AG08396 (cell line): ENCODE measurements around the gene NBPF3.

Experiments
- DNase-seq: peaks from one replicate; pipeline ENCODE4 v3.0.0; 2012; ENCODE audit warnings: low spot score, mixed read lengths

The NBPF3 gene

DNA sequence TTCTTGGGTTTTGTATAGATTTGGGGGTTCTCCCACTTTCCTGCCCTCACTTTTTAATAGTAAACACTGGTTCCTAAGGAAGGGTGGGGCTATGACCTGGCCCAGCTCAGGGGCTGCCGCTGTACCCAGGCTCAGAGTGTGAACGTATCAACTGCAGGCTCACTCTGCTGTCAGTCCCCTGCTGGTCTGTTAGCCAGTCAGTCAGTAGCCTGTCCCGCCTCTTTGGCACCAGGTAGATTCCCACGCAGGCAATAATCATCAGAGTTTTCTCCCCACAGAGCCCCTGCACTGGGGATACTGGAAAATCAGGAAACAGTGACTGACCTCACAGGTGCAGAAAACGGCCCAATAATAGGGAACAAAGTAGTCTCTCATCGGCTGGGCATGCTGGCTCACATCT is 54.3 kb downstream of the NBPF3 start:
- no peak for DNase-seq

DNA sequence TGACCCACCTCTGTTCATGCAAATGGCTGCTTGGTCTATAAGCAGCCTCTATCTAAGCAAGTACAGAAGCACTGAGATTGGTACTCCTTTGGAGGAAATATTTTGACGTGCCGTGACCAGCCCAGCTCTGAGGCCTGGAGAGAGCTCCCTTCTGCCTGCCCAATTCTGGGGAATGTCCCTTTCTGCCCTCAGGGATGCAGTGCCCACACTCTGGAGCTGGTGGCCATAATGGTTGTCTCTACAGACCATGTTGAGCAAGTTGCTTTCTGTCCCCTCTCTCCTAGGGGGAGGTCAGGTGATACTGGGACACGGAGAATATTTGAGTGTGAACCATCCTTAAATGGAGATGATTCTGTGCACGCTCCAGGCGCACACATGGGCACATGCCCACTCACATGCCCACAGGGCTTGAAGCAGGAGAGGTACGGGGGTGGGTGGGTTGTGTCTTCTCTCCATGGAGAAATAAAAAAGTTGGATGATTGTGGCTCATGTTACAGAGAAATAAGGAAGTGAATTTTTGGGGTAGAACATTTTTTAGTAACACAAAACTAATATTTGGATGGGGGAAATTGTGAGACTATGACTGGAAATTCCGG is 55.4 kb downstream of the NBPF3 start:
- DNase-seq: no peak

DNA sequence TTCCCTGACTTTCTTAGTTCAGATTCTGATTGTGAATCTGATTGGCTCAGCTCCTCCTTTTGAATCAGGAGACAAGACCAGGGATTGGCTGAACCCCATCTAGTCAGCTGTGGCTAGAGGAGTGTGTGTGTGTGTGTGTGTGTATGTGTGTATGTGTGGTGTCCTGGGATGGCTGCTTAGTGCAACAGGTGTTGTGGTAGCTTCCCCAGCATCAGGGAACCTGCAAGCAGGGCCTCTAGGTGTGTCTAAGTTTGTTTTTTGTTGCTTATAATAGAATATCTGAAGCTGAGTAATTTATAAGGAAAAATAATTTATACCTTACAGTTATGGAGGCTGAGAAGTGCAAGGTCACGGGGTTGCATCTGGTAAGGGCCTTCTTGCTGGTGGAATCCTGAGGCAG is 56.1 kb downstream of the NBPF3 start:
- no peak for DNase-seq

DNA sequence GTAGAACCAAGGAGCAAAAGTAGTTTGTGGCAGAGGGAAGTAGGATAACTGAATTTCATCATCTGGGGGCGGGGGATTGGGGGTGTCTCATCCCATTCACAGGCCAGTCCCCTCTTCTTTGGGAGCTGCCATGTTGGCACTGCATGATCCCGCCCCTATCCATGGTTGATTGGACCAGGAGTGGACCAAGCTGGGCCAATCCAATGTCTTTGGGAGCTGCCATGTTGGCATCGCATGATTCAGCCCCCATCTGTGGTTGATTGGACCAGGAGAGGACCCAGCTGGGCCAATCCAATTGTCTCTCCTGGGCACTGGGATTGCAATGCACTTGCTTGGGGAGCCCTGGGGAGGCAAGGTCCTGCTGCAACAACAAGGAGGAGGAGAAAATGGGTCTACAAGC is 56.9 kb downstream of the NBPF3 start:
- no peak for DNase-seq

DNA sequence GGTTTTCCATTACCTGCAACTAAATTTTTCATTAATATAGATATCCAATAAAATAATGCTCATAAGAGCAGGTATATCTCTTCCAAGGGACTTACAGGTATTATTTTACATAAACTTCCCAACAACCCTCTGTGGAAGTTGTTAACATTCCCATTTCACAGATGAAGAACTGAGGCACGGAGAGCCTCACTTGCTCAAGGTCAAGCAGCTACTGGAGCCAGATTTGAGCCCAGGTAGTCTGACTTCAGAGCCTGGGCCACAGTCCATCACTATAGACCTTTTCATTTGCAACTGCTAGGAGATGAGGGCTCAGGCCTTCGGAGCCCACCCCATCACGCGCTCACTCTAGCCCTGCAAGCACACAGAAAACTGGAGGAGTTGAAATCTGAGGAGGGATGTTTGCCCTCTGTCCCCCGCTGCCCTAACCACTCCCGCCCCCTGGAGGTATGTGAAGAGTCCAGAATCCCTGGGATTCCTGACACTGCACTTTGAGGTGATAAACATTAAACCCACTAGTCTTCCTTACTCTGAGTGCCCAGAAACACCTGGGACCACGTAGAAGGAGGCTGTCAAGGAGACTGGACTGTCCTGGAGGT is 57.6 kb downstream of the NBPF3 start:
- DNase-seq: no peak

DNA sequence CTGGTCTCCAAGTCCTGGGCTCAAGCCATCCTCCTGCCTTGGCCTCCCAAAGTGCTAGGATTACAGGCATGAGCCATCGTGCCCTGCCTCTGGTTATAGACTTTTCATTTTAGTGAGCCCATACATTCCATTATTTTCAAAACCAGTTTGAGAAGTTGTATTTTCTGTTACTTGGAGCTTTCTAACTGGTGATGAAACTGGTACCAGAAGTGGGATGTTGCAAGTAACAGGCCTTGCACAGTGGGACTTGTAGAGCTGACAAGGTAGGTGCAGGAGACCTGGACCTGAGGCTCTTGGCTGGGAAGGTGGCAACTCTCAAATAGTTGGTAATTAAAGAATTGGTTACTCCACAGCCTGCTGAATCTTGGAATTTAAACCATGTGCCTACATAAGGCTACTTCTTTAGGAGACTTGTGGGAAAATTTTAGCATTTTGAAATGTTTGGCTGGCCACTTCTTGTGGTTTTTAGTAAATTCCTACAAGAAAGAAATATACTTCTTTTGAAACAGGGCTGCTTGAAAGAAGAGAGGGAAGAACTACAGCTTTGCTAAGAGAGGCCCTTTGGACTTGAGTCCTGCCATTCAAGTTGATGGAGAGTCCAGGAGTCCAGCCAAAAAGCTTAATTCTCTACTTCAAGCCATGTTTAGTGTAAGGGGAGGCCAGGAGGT is 59.5 kb downstream of the NBPF3 start:
- no peak for DNase-seq

DNA sequence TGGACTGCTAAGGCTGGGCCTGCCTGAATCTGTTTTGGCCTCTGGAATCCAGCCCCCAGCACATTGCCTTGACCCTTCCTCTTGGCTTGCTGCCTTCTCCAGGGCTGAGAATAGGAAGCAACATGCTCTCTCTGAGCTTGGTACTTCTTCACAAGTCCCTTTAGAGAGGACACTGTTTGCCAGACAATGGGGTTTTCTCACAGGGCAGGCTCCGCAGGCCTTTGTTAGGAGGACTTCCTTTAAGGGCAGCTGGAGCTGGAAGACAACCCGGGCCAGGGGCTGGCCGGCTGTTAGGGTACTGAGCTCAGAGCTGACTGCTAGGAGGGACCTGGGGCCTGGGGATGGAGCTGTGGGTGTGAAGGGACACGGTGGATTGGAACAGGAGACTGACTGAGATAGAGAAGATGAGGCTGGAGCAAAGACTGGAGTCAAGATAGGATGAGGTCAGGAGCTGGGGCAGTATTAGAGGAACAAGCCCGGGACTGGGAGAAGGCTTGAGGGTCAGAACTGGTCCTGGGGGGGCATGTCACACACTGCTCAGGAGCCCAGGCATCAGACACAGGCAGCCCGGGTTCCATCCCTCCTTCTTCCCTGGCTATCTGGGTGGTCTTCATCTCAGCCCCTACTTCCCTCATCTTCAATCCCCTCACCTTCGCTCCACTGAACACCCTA is 63.9 kb downstream of the NBPF3 start:
- DNase-seq: no peak

DNA sequence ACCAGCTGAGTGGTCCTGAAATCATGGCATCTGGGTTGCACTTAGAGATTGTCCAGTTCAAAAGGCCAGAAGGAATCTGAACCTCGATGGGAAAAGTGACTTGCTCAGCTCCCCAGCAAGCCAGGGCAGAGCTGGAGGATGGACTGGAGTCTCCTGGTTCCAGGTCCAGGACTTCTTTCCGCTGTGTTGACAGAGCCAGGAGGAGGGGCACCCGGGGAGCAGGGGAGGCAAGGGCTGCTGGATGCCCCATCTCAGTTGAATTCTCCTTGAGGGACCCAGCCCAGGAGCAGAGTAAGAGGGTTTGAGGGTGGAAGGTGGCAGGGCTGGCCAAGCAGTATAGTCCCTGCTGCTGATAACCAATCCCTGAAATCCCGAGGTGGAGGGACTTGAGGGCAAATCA is 66.9 kb downstream of the NBPF3 start:
- no peak for DNase-seq

DNA sequence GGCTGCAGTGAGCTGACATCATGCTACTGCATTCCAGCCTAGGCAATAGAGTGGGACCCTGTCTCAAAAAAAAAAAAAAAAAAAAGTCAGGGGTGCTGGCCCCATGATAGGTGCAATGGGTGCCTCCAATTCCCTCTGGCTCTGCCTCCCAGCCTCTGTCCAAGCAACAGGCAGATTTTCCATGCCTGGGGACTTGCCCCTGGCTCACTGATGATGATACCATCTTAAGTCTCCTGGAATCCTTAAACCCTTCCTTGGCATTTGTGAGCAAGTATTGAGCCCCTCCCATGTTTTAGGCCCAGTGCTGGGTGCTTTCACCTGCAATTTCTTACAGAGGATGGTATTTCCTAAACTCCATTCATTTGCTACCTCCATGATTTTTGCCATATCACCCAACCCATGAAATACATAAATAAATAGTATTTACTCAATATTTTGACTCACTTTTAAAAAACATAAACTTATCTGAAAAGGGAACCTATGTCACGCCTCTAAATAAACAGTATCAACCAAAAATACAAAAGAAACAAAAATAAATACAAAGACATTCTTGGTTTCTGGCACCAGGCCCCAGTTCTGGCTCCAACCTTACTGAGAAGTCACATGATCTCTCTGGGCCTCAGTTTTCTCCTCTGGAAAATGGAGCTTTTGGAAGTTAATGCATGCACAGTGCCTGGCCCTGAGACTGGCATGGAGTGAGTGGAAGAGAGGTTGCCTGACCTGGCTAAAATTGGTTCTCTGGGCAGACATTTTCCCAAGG is 67.8 kb downstream of the NBPF3 start:
- DNase-seq: no peak

DNA sequence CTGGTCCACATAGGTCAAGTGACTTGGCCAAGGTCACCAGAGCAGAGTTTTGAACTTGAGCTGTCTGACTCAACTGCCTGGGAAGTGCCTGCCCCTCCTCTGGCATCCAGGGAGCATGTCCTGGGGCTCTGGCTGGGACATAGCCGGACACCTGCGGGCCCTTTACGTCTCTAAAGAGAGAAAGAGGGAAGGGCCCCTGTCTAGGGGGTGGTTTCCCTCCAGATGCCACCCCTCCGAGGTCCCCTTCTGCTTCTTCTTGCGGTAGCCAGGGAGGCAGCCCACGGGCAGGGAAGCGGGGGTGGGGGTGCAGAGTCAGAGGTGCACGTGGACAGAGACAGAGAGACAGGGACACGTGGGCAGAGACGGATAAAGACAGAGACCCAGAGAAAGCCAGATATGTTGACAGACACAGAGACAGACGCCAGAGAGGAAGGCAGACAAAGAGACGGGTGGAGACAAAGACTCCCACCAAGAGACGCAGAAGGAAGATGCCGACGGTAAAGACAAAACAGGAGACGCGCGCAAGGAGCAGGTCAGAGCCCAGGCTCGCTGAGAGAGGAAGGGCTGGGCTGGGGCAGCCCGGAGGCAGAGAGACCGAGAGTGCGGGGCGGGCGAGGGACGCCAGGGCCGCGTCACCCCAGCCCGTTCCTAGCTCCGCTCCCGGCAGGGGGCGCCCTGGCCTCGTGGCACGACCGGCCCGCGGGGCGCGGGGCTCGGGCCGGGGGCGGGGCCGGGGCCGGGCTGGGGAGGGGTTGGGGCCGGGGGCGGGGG is 68.8 kb downstream of the NBPF3 start:
- DNase-seq: peak; percentile 89

DNA sequence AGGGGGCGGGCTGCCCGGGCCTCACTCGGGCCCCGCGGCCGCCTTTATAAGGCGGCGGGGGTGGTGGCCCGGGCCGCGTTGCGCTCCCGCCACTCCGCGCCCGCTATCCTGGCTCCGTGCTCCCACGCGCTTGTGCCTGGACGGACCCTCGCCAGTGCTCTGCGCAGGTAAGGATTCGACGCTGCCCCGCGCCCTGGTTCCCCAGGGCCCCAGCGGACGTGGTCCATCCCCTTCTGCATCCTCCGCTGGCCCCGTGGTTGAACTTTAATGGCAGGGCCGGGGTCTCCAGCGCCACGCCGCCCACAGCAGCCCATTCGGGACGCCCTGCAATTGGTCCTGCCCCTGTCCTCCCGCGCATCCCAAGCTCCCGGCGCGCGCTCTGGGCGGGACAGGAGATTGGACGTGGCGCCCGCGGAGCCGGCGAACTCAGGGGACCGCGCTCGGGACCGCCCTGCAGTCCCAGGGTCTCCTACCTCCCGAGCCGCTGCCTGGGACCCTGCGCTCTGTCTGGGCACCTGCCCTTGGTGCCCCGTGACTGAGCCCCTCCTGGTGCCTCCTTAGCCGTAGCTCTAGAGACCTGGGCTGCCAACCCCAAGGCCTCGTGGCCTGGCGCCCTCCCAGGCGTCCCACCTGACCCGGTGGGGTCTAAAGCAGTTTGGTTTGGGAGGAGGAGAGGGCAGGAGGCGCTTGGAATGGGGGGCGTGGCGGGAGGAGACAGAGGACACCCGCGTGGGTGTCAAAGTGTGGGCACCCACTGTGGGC is 69.6 kb downstream of the NBPF3 start, which contains the start of gene ALPL:
ALPL (plus strand) TSS at position 73 of the 762 bp plus-strand sequence. CDS start 44,659 bp downstream, outside the sequence.
- no peak for DNase-seq

DNA sequence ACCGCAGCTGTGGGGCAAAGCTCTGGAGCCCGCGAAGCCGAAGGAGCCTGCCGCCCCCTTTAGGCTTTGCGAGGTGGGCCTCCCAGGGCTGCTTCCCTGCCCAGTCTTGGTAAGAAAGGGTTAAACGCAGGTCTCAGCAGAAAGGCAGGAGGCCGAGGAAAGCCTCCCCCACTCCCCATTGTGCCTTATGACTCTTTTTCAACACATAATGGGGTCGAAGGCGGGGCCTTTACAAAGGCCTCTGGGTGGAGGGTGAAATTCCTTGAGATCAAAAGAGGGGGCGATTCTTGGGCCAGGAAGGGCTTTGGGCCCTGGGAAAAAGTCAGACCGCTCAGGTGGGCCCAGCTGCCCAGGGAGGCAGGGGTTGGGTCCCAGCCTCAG is 70.2 kb downstream of the NBPF3 start:
- DNase-seq: no peak

DNA sequence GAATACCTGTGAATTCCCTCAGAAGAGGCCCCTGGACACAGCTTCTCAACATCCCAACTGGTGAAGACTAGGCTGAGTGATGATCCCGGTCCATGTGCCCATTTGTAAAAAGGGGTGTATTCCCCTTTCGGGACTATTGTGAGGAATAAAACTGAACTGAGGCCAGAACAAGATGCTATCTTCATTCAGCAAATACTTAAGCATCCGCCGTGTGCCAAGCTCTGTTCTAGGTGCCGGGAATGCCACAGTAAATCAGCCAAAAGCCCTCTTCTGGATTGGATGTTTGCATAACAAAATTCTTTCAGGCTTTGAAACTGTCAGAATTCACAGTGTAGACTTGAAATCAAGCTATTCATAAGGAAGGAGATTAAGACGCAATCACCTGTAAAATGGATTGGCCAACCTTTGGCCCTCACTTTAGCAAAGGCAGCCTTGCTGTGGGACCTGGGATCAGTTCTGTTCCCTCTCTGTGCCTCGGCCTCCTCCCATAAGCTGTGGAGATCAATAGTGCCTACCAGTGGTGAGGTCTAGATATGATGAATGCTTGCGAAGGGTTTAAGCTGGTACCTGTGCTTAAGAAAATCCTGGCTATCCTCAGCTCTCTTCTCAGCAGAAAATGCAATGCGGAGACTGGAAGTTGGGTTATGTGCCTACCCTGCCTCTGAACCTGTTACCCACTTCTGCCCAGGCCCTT is 71.1 kb downstream of the NBPF3 start:
- no peak for DNase-seq

DNA sequence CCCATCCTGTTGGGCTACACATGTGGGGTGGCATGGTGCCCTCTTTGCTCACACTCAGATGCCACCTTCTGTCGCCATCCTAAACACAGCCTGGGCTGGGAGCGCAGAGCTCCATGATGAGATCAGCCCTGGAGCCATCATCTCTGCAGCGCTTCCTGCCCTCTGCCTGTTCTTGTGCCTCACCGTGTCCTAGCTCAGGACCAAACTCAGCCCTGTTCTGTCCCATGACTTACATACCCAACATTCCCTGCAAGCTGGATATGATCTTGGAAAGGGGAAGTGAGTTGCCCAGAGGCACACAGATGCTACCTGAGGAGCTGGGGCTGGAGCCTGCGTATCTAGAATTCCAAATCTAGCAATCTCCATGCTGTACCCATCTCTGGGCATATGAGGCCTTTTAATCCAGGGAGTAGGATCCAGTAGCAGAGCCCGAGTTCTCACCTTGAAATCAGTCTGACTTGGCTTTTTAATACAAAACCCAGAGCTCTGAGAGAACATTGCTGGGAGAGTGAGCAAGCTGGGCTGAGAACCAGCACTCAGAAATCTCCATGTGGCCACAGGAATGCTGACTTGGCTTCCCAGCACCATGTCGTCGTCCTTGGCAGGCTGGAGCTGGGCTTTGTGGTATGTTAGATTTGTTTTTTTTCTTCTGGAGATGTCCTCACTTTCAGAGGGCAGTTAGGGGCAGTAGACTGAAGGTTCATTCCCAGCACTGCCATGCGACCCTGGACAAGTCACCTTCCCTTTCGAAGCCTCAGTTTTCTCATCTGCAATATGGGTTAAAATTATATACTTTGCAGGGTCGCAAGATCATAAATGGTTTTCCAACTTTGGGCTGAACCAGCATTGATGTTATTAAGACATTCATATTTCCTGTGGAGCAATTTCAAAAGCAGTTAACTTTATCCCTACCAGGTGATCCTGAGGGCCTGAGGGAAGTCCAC is 71.9 kb downstream of the NBPF3 start:
- DNase-seq: peak; percentile 94

DNA sequence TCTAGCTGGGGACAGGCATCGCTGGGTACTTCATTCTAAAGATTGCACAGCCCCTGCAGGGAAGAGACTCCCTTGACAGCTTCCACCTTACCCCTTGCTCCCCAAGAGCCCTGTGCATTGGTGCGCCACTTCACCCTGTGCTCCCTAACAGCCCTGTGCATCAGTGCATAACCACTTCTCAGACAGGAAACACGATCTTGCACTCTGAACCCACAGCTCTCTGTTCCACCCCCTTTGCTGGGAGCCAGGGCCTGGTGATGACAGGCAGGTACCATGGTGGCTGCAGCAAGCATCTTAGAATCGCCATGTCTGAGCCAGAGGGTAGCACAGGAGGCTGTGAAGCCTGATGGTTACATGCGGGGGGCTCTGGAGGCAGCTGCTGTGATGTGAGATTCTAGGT is 74.3 kb downstream of the NBPF3 start:
- no peak for DNase-seq

DNA sequence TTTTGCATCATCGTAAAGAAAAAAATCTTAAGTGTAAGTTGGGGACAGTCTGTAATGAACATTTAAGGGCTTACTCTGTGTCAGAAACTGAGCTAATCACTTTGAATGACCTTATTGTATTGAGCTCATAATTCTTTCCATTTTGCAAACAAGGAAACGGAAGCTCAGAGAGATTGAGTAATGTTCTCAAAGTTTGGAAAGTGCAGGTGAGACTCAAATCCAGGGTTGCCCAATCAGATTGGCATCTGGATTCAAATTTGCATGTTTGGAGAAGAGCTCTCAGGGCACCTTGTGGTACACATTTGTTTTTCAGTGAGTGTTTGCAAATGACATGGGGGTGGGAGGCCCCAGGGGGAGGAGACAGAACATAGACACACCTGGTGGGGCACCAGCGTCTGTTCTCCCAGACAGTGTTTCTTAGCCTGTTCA is 77.2 kb downstream of the NBPF3 start:
- no peak for DNase-seq

DNA sequence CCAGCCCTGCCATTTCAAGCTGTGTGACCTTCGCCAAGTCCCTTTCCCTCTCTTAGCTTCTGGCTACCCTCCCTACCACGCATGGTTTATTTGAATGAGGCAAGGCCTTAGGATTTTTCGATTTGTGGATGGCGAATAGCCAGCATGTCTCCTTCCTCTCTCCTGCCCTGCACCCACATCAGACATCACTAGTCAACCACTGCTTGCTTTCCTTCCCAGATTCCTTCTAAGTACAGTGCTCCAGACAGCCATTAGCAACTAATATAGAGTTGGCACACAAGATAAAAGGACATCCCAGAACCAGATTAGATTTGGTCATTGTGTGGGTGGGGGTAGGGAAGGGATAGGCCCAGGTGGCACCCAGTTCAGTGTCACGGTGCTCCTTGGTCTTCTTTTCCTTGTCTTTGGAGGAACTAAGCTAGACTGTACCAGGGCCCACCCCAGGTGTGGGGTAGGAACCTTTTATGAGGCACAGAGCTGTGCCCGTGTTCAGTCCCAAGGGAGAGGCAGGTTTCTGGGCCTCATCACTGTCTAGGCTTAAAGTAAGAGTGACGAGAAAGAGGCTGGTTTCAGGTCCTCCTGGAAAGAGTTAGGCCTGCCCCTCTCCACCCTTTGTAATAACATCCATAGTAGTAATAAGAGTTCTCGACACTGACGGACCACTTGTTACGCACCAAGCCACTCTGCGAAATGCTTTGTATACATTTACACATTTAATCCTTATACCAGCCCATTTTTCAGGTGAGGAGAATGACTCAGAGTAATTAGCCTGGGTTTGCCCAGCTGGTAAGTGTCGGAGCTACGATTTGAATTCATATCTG is 77.9 kb downstream of the NBPF3 start:
- DNase-seq: no peak
